GM12865 (cell line): Measurements from ENCODE around the gene LPP.

Experiments used
- DNase-seq: peaks from one replicate; pipeline ENCODE4 v3.0.0; 2010; ENCODE audit warnings: low read depth
- H3K4me3 ChIP-seq: 2 replicates; pipeline ENCODE4 v1.5.1; 2011; ENCODE audit warnings: mild to moderate bottlenecking, low read depth, low read length, control low read depth
- CTCF ChIP-seq: IDR thresholded peaks from 2 replicates; pipeline ENCODE4 v1.5.1; 2011; ENCODE audit warnings: low read length, control low read depth, low read depth, inconsistent platforms; ENCODE audit not compliant: insufficient read depth; ENCODE audit errors: missing control alignments

LPP gene

GRCh38 chr3:188180114-188180513 lies 26.2 kb downstream of the LPP start:
- TF ChIP-seq CTCF = no peak
- no peak overlapping the region for H3K4me3 ChIP-seq
- no peak for DNase-seq

GRCh38 chr3:188183452-188183851 lies 29.5 kb downstream of the LPP start:
- H3K4me3 ChIP-seq = no peak overlapping the region
- DNase-seq = no peak
- no peak for TF ChIP-seq CTCF

- no peak for TF ChIP-seq CTCF
- DNase-seq = no peak
- no peak overlapping the region for H3K4me3 ChIP-seq
Observed at GRCh38 chr3:188184160-188184559, 30.2 kb downstream of the LPP start.

- no peak for DNase-seq
- no peak for TF ChIP-seq CTCF
- no peak overlapping the region for H3K4me3 ChIP-seq
Observed at GRCh38 chr3:188184649-188185048, 30.7 kb downstream of the LPP start.

GRCh38 chr3:188185717-188186251 lies 31.8 kb downstream of the LPP start:
- no peak overlapping the region for H3K4me3 ChIP-seq
- DNase-seq = no peak
- no peak for TF ChIP-seq CTCF

GRCh38 chr3:188187053-188187452 lies 33.1 kb downstream of the LPP start:
- no peak for DNase-seq
- no peak for TF ChIP-seq CTCF
- H3K4me3 ChIP-seq = no peak overlapping the region

GRCh38 chr3:188188911-188189310 lies 35.0 kb downstream of the LPP start:
- H3K4me3 ChIP-seq = no peak overlapping the region
- TF ChIP-seq CTCF = no peak
- no peak for DNase-seq
